Nephron (organoid): ENCODE results near the gene RAP1GAP.
"Not testable (repeated sequence)": the region's sequence is repeated elsewhere in the genome, so short reads cannot be mapped to it uniquely, and the experiment has no call there.

Experiments
- H3K27ac Mint-ChIP-seq, 3 experiments: 2 replicates each; pipeline ENCODE4 v1.8.0; 2020; ENCODE audit warnings: mixed read lengths in 3 of 3, mild to moderate bottlenecking in 2 of 3, moderate library complexity in 1 of 3
- H3K27me3 Mint-ChIP-seq: 2 replicates; pipeline ENCODE4 v1.8.0; 2021; ENCODE audit warnings: low read depth, mild to moderate bottlenecking, moderate library complexity, mixed read lengths
- H3K36me3 Mint-ChIP-seq: 2 replicates; pipeline ENCODE4 v1.8.0; 2020; ENCODE audit warnings: low read depth, mixed read lengths
- H3K4me1 Mint-ChIP-seq: 2 replicates; pipeline ENCODE4 v1.8.0; 2020; ENCODE audit warnings: mixed read lengths
- H3K4me3 Mint-ChIP-seq, 3 experiments: 2 replicates each; pipeline ENCODE4 v1.8.0; 2020; ENCODE audit warnings: mild to moderate bottlenecking in 3 of 3, mixed read lengths in 3 of 3, moderate library complexity in 2 of 3
- H3K9me3 Mint-ChIP-seq: 2 replicates; pipeline ENCODE4 v1.8.0; 2020; ENCODE audit warnings: mixed read lengths
- CTCF ChIP-seq, 3 experiments: fragments of 200-600 bp; sonication (generic); IDR thresholded peaks; one replicate each; pipeline ENCODE4 v1.5.0; 2021; ENCODE audit warnings: antibody characterized with exemption in 3 of 3; ENCODE audit not compliant: unreplicated experiment in 3 of 3

Gene RAP1GAP

GRCh38 chr1:21674957-21675356 lies 5.8 kb upstream of the RAP1GAP start:
- TF ChIP-seq CTCF (IDR thresholded peaks at IDR 0.05; ENCODE audit: unreplicated experiment in 3 of 3), result no peak
- H3K27me3 Mint-ChIP-seq, result peaks cover 18% of the 10 kb centered on the region
- no peak overlapping the region for H3K4me3 Mint-ChIP-seq

GRCh38 chr1:21673853-21674252 lies 4.7 kb upstream of the RAP1GAP start:
- not testable (repeated sequence) for H3K4me3 Mint-ChIP-seq, H3K9me3 Mint-ChIP-seq
- H3K36me3 Mint-ChIP-seq, result peaks cover 19% of the 10 kb centered on the region
- peak overlapping the region; percentile 26 to 85 (median 63) for H3K27ac Mint-ChIP-seq
- H3K27me3 Mint-ChIP-seq, result peaks cover 24% of the 10 kb centered on the region
- H3K4me1 Mint-ChIP-seq, result peaks cover 55% of the 10 kb centered on the region

More at GRCh38 chr1:21674957-21675356, 5.8 kb upstream of the RAP1GAP start:
- no peaks in the 10 kb centered on the region for H3K9me3 Mint-ChIP-seq
- peaks cover 55% of the 10 kb centered on the region for H3K4me1 Mint-ChIP-seq
- H3K27ac Mint-ChIP-seq, result peak overlapping the region in 1 of 3 experiments; percentile 17
- H3K36me3 Mint-ChIP-seq, result peaks cover 28% of the 10 kb centered on the region

GRCh38 chr1:21673277-21673780 lies 4.2 kb upstream of the RAP1GAP start:
- Mint-ChIP-seq H3K27ac (peak overlapping the region; percentile 26 to 85 (median 63)), H3K27me3 (peaks cover 24% of the 10 kb centered on the region), H3K4me3 (peak overlapping the region in 1 of 3 experiments; percentile 17), H3K9me3 (no peaks in the 10 kb centered on the region), H3K4me1 (peaks cover 55% of the 10 kb centered on the region), H3K36me3 (peaks cover 15% of the 10 kb centered on the region)
- TF ChIP-seq CTCF (IDR thresholded peaks at IDR 0.05; ENCODE audit: unreplicated experiment in 3 of 3), result no peak

GRCh38 chr1:21672478-21673276 lies 3.5 kb upstream of the RAP1GAP start:
- Mint-ChIP-seq H3K27me3 (peaks cover 27% of the 10 kb centered on the region), H3K4me3 (no peak overlapping the region), H3K27ac (peak overlapping the region; percentile 45 to 85 (median 63)), H3K9me3 (no peaks in the 10 kb centered on the region), H3K36me3 (peaks cover 8% of the 10 kb centered on the region), H3K4me1 (peaks cover 55% of the 10 kb centered on the region)
- TF ChIP-seq CTCF (IDR thresholded peaks at IDR 0.05; ENCODE audit: unreplicated experiment in 3 of 3), result no peak

GRCh38 chr1:21671915-21672314 lies 2.8 kb upstream of the RAP1GAP start:
- H3K36me3 Mint-ChIP-seq, result peaks cover 3% of the 10 kb centered on the region

More at GRCh38 chr1:21671915-21672314, 2.8 kb upstream of the RAP1GAP start:
- Mint-ChIP-seq H3K4me3 (no peak overlapping the region), H3K9me3 (no peaks in the 10 kb centered on the region), H3K4me1 (peaks cover 52% of the 10 kb centered on the region), H3K27ac (peak overlapping the region in 2 of 3 experiments; percentile 24 to 45), H3K27me3 (peaks cover 34% of the 10 kb centered on the region)
- no peak for TF ChIP-seq CTCF (IDR thresholded peaks at IDR 0.05; ENCODE audit: unreplicated experiment in 3 of 3)
